ENCODE results near the gene HOXB1.

DNA sequence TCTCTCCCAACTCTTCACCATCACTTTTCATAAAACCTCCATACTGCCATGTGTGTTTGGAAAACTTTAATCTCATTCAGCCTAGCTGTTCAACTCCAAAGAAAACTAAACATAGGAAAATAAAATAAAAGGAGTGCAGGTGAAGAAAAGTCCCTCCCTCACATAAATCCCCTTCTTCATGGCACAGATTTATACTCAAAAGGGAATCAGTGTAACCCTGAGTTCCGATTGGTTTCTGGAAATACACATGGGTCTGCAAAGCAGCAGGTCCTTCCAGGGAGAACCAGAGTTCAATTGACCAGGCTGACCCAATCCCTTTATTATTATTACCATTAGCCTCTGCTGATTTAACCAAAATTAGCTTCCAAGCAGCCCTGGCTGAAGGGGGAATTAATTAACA lies 23.0 kb upstream of the HOXB1 start:
- TF ChIP-seq, protein P1, sequence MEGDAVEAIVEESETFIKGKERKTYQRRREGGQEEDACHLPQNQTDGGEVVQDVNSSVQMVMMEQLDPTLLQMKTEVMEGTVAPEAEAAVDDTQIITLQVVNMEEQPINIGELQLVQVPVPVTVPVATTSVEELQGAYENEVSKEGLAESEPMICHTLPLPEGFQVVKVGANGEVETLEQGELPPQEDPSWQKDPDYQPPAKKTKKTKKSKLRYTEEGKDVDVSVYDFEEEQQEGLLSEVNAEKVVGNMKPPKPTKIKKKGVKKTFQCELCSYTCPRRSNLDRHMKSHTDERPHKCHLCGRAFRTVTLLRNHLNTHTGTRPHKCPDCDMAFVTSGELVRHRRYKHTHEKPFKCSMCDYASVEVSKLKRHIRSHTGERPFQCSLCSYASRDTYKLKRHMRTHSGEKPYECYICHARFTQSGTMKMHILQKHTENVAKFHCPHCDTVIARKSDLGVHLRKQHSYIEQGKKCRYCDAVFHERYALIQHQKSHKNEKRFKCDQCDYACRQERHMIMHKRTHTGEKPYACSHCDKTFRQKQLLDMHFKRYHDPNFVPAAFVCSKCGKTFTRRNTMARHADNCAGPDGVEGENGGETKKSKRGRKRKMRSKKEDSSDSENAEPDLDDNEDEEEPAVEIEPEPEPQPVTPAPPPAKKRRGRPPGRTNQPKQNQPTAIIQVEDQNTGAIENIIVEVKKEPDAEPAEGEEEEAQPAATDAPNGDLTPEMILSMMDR (IDR thresholded peaks at IDR 0.05; ENCODE audit: low read length), result no peak
- no peak for TF ChIP-seq EZH2 (IDR thresholded peaks at IDR 0.05; ENCODE audit: borderline replicate concordance, low read length)
